GM12872 (cell line): Measurements from ENCODE around the gene VPS51.

Experiments
- CTCF ChIP-seq: IDR thresholded peaks from 3 replicates; pipeline ENCODE4 v1.5.1; 2011; ENCODE audit warnings: low read depth, mild to moderate bottlenecking, low read length, moderate library complexity; ENCODE audit not compliant: insufficient read depth

VPS51 gene

GRCh38 chr11:65119670-65119995, 23.6 kb downstream of the VPS51 start:
- no peak for TF ChIP-seq CTCF

- TF ChIP-seq CTCF = no peak
Observed at GRCh38 chr11:65120831-65121230, 24.8 kb downstream of the VPS51 start.

GRCh38 chr11:65121447-65121864, 25.4 kb downstream of the VPS51 start:
- no peak for TF ChIP-seq CTCF

- TF ChIP-seq CTCF = no peak
Observed at GRCh38 chr11:65121865-65122696, 26.1 kb downstream of the VPS51 start, which contains the start of the genes FAU and MRPL49. TSS of gene FAU (minus strand) at chr11:65122134. CDS start at chr11:65121813, 321 bp downstream. TSS of gene MRPL49 (plus strand) at chr11:65122321. CDS start at chr11:65122347, 26 bp downstream.

- TF ChIP-seq CTCF = no peak
Observed at GRCh38 chr11:65124480-65125196, 28.6 kb downstream of the VPS51 start.

- no peak for TF ChIP-seq CTCF
Observed at GRCh38 chr11:65125197-65126056, 29.4 kb downstream of the VPS51 start.
